Gastrocnemius medialis (tissue), 4 donors: ENCODE measurements around the gene KIF18A.

ENCODE experiments used
- CTCF ChIP-seq, 5 experiments: fragments of 450-650 bp in 3 of 5; fragments of 200-600 bp in 2 of 5; sonication (generic) in 2 of 5; IDR thresholded peaks in 4 of 5; conservative IDR thresholded peaks in 1 of 5; 1 replicate in 4 of 5; 2 replicates in 1 of 5; pipeline ENCODE4 v1.5.1; 2016 to 2019; ENCODE audit warnings: antibody characterized with exemption in 5 of 5, mild to moderate bottlenecking in 3 of 5, moderate library complexity in 3 of 5
- POLR2A ChIP-seq, 2 donors: fragments of 450-650 bp; IDR thresholded peaks; one replicate each; pipeline ENCODE4 v1.6.1; 2017; ENCODE audit warnings: antibody characterized with exemption in 2 of 2, mild to moderate bottlenecking in 2 of 2, moderate library complexity in 2 of 2

- TF ChIP-seq CTCF (IDR thresholded peaks at IDR 0.05 in 4 of 5, conservative IDR thresholded peaks at IDR 0.05 in 1 of 5) (no peak), POLR2A (IDR thresholded peaks at IDR 0.05) (no peak)
Measured at GRCh38 chr11:28123151-28123581, 15.2 kb upstream of the KIF18A start.
